EH (cell line): ENCODE data around the gene SBSN.

Experiments used
- DNase-seq: peaks from one replicate; pipeline ENCODE4 v3.0.0-alpha.2; 2015; ENCODE audit warnings: low read depth

The SBSN gene

GRCh38 chr19:35533822-35534392 lies 5.8 kb upstream of the SBSN start:
- peak; percentile 30 for DNase-seq

- no peak for DNase-seq
Measured at GRCh38 chr19:35533201-35533821, 5.2 kb upstream of the SBSN start, which contains the start of gene GAPDHS. Gene GAPDHS, plus strand, starts transcription at chr19:35533456. Its CDS starts 72 bp downstream, at chr19:35533528.

GRCh38 chr19:35531291-35531690 lies 3.2 kb upstream of the SBSN start:
- no peak for DNase-seq

- DNase-seq: no peak
Measured at GRCh38 chr19:35529241-35530218, 1.4 kb upstream of the SBSN start.

GRCh38 chr19:35525873-35526272 lies 2.2 kb downstream of the SBSN start:
- no peak for DNase-seq

GRCh38 chr19:35524181-35524837 lies 3.8 kb downstream of the SBSN start:
- DNase-seq: no peak

GRCh38 chr19:35522745-35523327 lies 5.3 kb downstream of the SBSN start:
- no peak for DNase-seq

GRCh38 chr19:35521124-35521743 lies 6.9 kb downstream of the SBSN start:
- peak; percentile 24 for DNase-seq

- peak; percentile 34 for DNase-seq
Measured at GRCh38 chr19:35519291-35519690, 8.8 kb downstream of the SBSN start.

- DNase-seq: peak; percentile 98
Measured at GRCh38 chr19:35518313-35518712, 9.8 kb downstream of the SBSN start.

GRCh38 chr19:35517342-35517741 lies 10.8 kb downstream of the SBSN start:
- no peak for DNase-seq

GRCh38 chr19:35516310-35516709 lies 11.8 kb downstream of the SBSN start:
- DNase-seq: no peak

GRCh38 chr19:35514282-35514809 lies 13.8 kb downstream of the SBSN start:
- peak; percentile 45 for DNase-seq

- peak; percentile 60 for DNase-seq
Measured at GRCh38 chr19:35513628-35514281, 14.4 kb downstream of the SBSN start, which contains the start of gene DMKN. Gene DMKN, minus strand, starts transcription at chr19:35513649. Its CDS starts 174 bp downstream, at chr19:35513475.

GRCh38 chr19:35512831-35513627 lies 15.1 kb downstream of the SBSN start:
- no peak for DNase-seq

GRCh38 chr19:35511337-35511736 lies 16.8 kb downstream of the SBSN start:
- no peak for DNase-seq

GRCh38 chr19:35510626-35510964 lies 17.5 kb downstream of the SBSN start:
- DNase-seq: no peak

- DNase-seq: peak; percentile 56
Measured at GRCh38 chr19:35509861-35510625, 18.1 kb downstream of the SBSN start.
